Cardiac muscle cell (in vitro differentiated cells and primary cell): ENCODE results near the gene MAPK10. TPM values are rescaled to one million over a fixed set of nuclear protein-coding genes. Genes with fewer than 3 reads are reported as not detected.
A peak's percentile ranks its signal among the peaks of the same experiment; 100 is the strongest.

Experiments
- DNase-seq, 2 donors: peaks; one replicate each; pipeline versions ENCODE4 v3.0.0 to v3.0.0-alpha.2; 2010 to 2017; ENCODE audit warnings: low read depth in 1 of 2, low spot score in 1 of 2
- H3K27ac ChIP-seq: fragments of 200-600 bp; sonication (generic); 2 replicates; pipeline ENCODE4 v1.5.1; 2016
- H3K27me3 ChIP-seq: fragments of 200-600 bp; sonication (generic); 2 replicates; pipeline ENCODE4 v1.6.0; 2016; ENCODE audit warnings: control low read depth
- H3K36me3 ChIP-seq: fragments of 200-600 bp; sonication (generic); 2 replicates; pipeline ENCODE4 v1.5.1; 2016; ENCODE audit warnings: control low read depth
- H3K4me1 ChIP-seq: fragments of 200-600 bp; sonication (generic); 2 replicates; pipeline ENCODE4 v1.8.1; 2017; ENCODE audit warnings: low read depth, mild to moderate bottlenecking, mixed run types
- H3K4me3 ChIP-seq: fragments of 200-600 bp; sonication (generic); 2 replicates; pipeline ENCODE4 v1.5.1; 2016; ENCODE audit warnings: mild to moderate bottlenecking
- H3K9me3 ChIP-seq: fragments of 200-600 bp; sonication (generic); 2 replicates; pipeline ENCODE4 v1.5.1; 2017; ENCODE audit warnings: low read depth, mild to moderate bottlenecking, control low read depth
- CTCF ChIP-seq: IDR thresholded peaks from 2 replicates; pipeline ENCODE4 v1.5.1; 2012; ENCODE audit warnings: low read depth, mild to moderate bottlenecking, low read length
- polyA plus RNA-seq: library from polyadenylated mRNA; unstranded; fragments of >200 nt; fragmentation: Nextera tagmentation; extraction: Ambion mirVana; gene quantifications from 2 replicates; pipeline ENCODE4 v1.2.1, GENCODE V29; 2016
- total RNA-seq: library from RNA; depleted of rRNA; stranded (reverse); fragments of >200 nt; gene quantifications from 2 replicates; pipeline ENCODE4 v1.2.3, GENCODE V29; 2016

MAPK10 gene
- total and polyA plus RNA-seq, 2 experiments from 2014 or later: 13.9 to 22.8 TPM

- no peaks in the 10 kb centered on the region for H3K36me3 ChIP-seq
- TF ChIP-seq CTCF: no peak
- DNase-seq: no peak
Observed at GRCh38 chr4:86271057-86271456, 88.8 kb downstream of the MAPK10 start.

GRCh38 chr4:86269354-86269753, 90.5 kb downstream of the MAPK10 start:
- H3K4me3 ChIP-seq: no peak overlapping the region
- DNase-seq: no peak
- H3K27ac ChIP-seq: no peak overlapping the region
- no peaks in the 10 kb centered on the region for H3K4me1 ChIP-seq
- no peaks in the 10 kb centered on the region for H3K27me3 ChIP-seq
- no peaks in the 10 kb centered on the region for H3K9me3 ChIP-seq
- no peaks in the 10 kb centered on the region for H3K36me3 ChIP-seq
- TF ChIP-seq CTCF: no peak

More at GRCh38 chr4:86271057-86271456, 88.8 kb downstream of the MAPK10 start:
- H3K4me3 ChIP-seq: no peak overlapping the region
- no peaks in the 10 kb centered on the region for H3K4me1 ChIP-seq
- no peak overlapping the region for H3K27ac ChIP-seq
- H3K9me3 ChIP-seq: no peaks in the 10 kb centered on the region
- no peaks in the 10 kb centered on the region for H3K27me3 ChIP-seq

DNA sequence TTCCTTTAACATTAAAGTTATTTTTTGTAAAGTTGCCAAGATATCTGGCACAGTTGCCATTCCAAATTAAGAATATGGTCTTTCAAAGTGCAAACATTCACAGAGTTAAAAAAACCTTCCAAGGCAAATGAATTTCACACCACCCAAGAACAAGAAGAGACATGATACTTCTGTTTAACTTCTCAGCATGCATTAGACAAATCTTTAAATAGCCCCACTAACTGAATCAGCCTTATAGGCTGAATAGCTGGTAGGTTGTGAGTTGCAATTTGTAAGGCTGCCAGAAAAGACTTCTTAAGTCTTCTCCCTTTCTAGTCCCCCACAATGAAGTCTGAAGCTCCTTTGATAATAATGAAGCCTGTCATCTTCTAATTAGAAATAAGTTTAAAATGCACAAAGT, 95.6 kb downstream of the MAPK10 start:
- DNase-seq: peak in 1 of 2 donors; percentile 9

GRCh38 chr4:86261636-86262035, 98.2 kb downstream of the MAPK10 start:
- Histone ChIP-seq H3K27me3 (no peaks in the 10 kb centered on the region), H3K36me3 (no peaks in the 10 kb centered on the region), H3K4me3 (no peak overlapping the region), H3K27ac (no peak overlapping the region), H3K4me1 (no peaks in the 10 kb centered on the region), H3K9me3 (no peaks in the 10 kb centered on the region)
- TF ChIP-seq CTCF: no peak
- DNase-seq: peak in 1 of 2 donors; percentile 45

More for the DNA sequence above, 95.6 kb downstream of the MAPK10 start:
- H3K36me3 ChIP-seq: no peaks in the 10 kb centered on the region
- H3K27me3 ChIP-seq: no peaks in the 10 kb centered on the region
- no peaks in the 10 kb centered on the region for H3K9me3 ChIP-seq
- H3K27ac ChIP-seq: no peak overlapping the region
- no peak overlapping the region for H3K4me3 ChIP-seq
- TF ChIP-seq CTCF: no peak
- H3K4me1 ChIP-seq: no peaks in the 10 kb centered on the region

DNA sequence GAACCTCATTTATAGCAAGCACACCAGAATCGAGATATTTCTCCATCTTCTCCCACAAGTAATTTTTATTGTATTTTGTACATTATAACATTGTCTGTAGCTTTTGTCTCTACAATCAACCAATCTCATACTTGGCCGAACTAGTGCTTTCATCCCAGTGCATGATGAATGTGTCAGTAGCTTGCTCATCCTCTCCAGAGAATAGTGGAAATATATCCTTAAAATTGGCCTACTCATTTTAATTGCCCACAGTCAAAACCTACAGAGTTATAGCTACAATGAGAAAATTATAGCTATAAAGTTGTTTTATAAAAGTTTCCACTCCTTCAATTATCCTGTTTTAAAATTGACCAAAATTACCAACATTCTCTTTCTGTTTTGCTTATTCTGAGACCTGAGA, 103.8 kb downstream of the MAPK10 start:
- TF ChIP-seq CTCF: no peak
- no peaks in the 10 kb centered on the region for H3K27me3 ChIP-seq
- no peaks in the 10 kb centered on the region for H3K4me1 ChIP-seq
- no peak overlapping the region for H3K4me3 ChIP-seq
- no peaks in the 10 kb centered on the region for H3K36me3 ChIP-seq
- H3K9me3 ChIP-seq: no peaks in the 10 kb centered on the region
- no peak for DNase-seq
- no peak overlapping the region for H3K27ac ChIP-seq

GRCh38 chr4:86250619-86251018, 109.2 kb downstream of the MAPK10 start:
- no peak overlapping the region for H3K4me3 ChIP-seq
- no peak for TF ChIP-seq CTCF
- H3K27ac ChIP-seq: no peak overlapping the region
- no peak for DNase-seq
- no peaks in the 10 kb centered on the region for H3K27me3 ChIP-seq
- H3K9me3 ChIP-seq: no peaks in the 10 kb centered on the region
- no peaks in the 10 kb centered on the region for H3K36me3 ChIP-seq
- H3K4me1 ChIP-seq: no peaks in the 10 kb centered on the region
